ENCODE data around the gene GREB1L. TPM values are rescaled to one million over a fixed set of nuclear protein-coding genes. Genes with fewer than 3 reads are reported as not detected.

GREB1L gene
- total and polyA plus RNA-seq, 2 donors (not counting 3 experiments of a cell fraction or from before 2014, with no cell fraction given), result 0.22 to 0.41 TPM

DNA sequence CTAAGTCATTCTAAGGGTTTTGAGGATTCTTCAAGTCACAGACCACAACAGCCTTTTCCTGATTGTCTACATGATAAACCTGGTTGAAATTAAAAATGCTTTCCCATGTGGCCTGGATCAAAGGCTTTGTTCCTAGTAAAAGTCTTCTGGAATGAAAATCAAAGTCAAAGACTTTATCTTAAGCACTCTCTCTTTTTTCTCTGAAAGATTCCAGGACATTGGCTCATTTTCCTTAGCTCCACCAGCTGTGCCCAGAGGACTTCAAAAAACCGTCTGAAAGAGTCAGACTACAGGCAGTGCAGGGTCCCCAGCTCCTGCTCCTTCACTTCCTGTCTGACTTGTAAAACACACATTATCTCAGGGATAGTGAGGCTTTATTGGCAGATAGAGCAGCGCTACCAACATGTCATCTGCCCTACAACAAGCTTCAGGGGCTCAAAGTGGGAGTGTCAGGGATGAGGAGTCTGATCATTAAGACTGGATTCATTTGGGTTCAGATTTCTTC is 210.3 kb downstream of the GREB1L start:
- no peak overlapping the region for H3K27ac ChIP-seq (ENCODE audit: insufficient read depth, low read depth, low read length)
- BruUV-seq (replicated peaks), result no TSS peak
- no peaks in the 10 kb centered on the region for H3K36me3 ChIP-seq (ENCODE audit: control insufficient read depth in 2 of 2, extremely low read depth in 1 of 2, insufficient read depth in 2 of 2, low read length in 2 of 2)
- FAIRE-seq (no peak), DNase-seq (ENCODE audit: low read depth, low spot score) (peak; percentile 22)
- dilution Hi-C loops (cut with MboI; ENCODE audit: extremely low pct_ligation_motif_present, low sequenced_read_pairs), result no loop called here
- TF ChIP-seq MAX (IDR thresholded peaks at IDR 0.05; ENCODE audit: insufficient read depth, insufficient read length) (no peak), FOS (IDR thresholded peaks at IDR 0.05; ENCODE audit: borderline replicate concordance, insufficient read depth, low read length) (no peak), POLR2AphosphoS5 (IDR thresholded peaks at IDR 0.05; ENCODE audit: insufficient read depth, low read depth, low read length) (no peak), JUN (IDR thresholded peaks at IDR 0.05; ENCODE audit: borderline replicate concordance, insufficient read depth, insufficient read length, low read depth) (no peak), MYC (IDR thresholded peaks at IDR 0.05; ENCODE audit: low read depth, low read length) (no peak), EZH2 (IDR thresholded peaks at IDR 0.05; ENCODE audit: borderline replicate concordance, low read depth, low read length, severe bottlenecking) (no peak), GATA2 (IDR thresholded peaks at IDR 0.05; ENCODE audit: insufficient read depth, insufficient read length, low read depth, low read length) (no peak)
- no peak overlapping the region for H3K9ac ChIP-seq (replicated peaks; ENCODE audit: extremely low read depth, insufficient read depth, low read length)
- H4K20me1 ChIP-seq (replicated peaks; ENCODE audit: control insufficient read depth, extremely low read depth, insufficient read depth, low read length), result no peaks in the 10 kb centered on the region
- H3K4me1 ChIP-seq (ENCODE audit: control insufficient read depth, extremely low read depth, insufficient read depth, low read length), result peaks cover 16% of the 10 kb centered on the region
- H3K9me3 ChIP-seq (replicated peaks; ENCODE audit: control insufficient read depth, insufficient read depth, low read length), result no peaks in the 10 kb centered on the region
- POLR2A ChIA-PET, result no interaction called here
- intact Hi-C loops (cut with micrococcal nuclease), result no loop called here
- H3K79me2 ChIP-seq (ENCODE audit: control insufficient read depth, insufficient read depth, low read length), result no peaks in the 10 kb centered on the region
- peaks cover 0 to 2% of the 10 kb centered on the region in 2 experiments for H3K27me3 ChIP-seq (ENCODE audit: control insufficient read depth in 2 of 2, insufficient read depth in 2 of 2, low read length in 2 of 2)
- H3K4me3 ChIP-seq (replicated peaks in 1 of 3; ENCODE audit: insufficient read depth in 1 of 3, low read depth in 1 of 3, low read length in 3 of 3), result no peak overlapping the region
- H3K4me2 ChIP-seq (ENCODE audit: insufficient read depth, low read length), result no peak overlapping the region
- H2AFZ ChIP-seq (ENCODE audit: low read depth, low read length), result no peak overlapping the region
- H3K9me1 ChIP-seq (replicated peaks; ENCODE audit: control insufficient read depth, extremely low read depth, insufficient read depth, low read length), result no peaks in the 10 kb centered on the region
- CTCF ChIA-PET, result interaction anchor here (0.9 to 13.0 kb wide), 4 partner anchors 32 to 258 kb away, joined by 3 to 147 read pairs (median 3); no protein-coding TSS in a partner anchor
